AG09319 (cell line): Measurements from ENCODE around the gene OSTC.
A peak's percentile ranks its signal among the peaks of the same experiment; 100 is the strongest.

Experiments
- DNase-seq: peaks from one replicate; pipeline ENCODE4 v3.0.0-alpha.2; 2010; ENCODE audit warnings: low read depth; ENCODE audit errors: extremely low read depth
- CTCF ChIP-seq: IDR thresholded peaks from 2 replicates; pipeline ENCODE4 v1.5.1; 2011; ENCODE audit warnings: low read depth, mild to moderate bottlenecking, inconsistent platforms, low read length, moderate library complexity

Gene OSTC

GRCh38 chr4:108619372-108620100 is 30.9 kb upstream of the OSTC start:
- no peak for TF ChIP-seq CTCF
- DNase-seq = no peak

- TF ChIP-seq CTCF = no peak
- peak; percentile 95 for DNase-seq
Observed at GRCh38 chr4:108620101-108620932, 30.1 kb upstream of the OSTC start, which contains the start of gene RPL34. RPL34 (plus strand) TSS chr4:108620576; CDS start chr4:108621960, 1,384 bp downstream.

- TF ChIP-seq CTCF = no peak
Observed at GRCh38 chr4:108620933-108621905, 29.2 kb upstream of the OSTC start.

GRCh38 chr4:108622022-108622421 is 28.4 kb upstream of the OSTC start:
- TF ChIP-seq CTCF = no peak
- DNase-seq = no peak

More at GRCh38 chr4:108620933-108621905, 29.2 kb upstream of the OSTC start:
- DNase-seq = no peak

GRCh38 chr4:108622828-108623227 is 27.6 kb upstream of the OSTC start:
- DNase-seq = no peak
- no peak for TF ChIP-seq CTCF

- no peak for TF ChIP-seq CTCF
- no peak for DNase-seq
Observed at GRCh38 chr4:108624263-108625056, 25.9 kb upstream of the OSTC start.
